ENCODE results near the gene PTTG1. TPM values are rescaled to one million over a fixed set of nuclear protein-coding genes. Genes with fewer than 3 reads are reported as not detected.

Gene PTTG1
- total and polyA plus RNA-seq, 2 of the 8 experiments (the other 6 are each of a cell fraction or from before 2014, with no cell fraction given): 240 to 478 TPM

GRCh38 chr5:160475864-160476438 is 54.3 kb downstream of the PTTG1 start:
- FAIRE-seq (no peak), DNase-seq (ENCODE audit: low read depth in 1 of 2, low spot score in 2 of 2) (no peak)
- H2AFZ ChIP-seq (ENCODE audit: low read length): no peak overlapping the region
- no peak overlapping the region for H3K27ac ChIP-seq (ENCODE audit: low read depth, low read length)
- 0 out of 2 replicates have a peak overlapping the region, but pooled peaks have one; percentile 35 for H2BK20ac ChIP-seq (ENCODE audit: low read length)
- no peak overlapping the region for H3K23ac ChIP-seq (ENCODE audit: insufficient read length)
- H3K9ac ChIP-seq (replicated peaks in 1 of 4; ENCODE audit: extremely low read depth in 1 of 4, low read depth in 3 of 4, low read length in 3 of 4): no peak overlapping the region
- no peak overlapping the region for H3K18ac ChIP-seq (ENCODE audit: extremely low read depth, low read length)
- TF ChIP-seq JUN (IDR thresholded peaks at IDR 0.05; ENCODE audit: low read depth, low read length) (no peak), TAF7 (optimal IDR thresholded peaks at IDR 0.05; ENCODE audit: borderline replicate concordance, low read depth, low read length) (no peak), POLR2AphosphoS5 (IDR thresholded peaks at IDR 0.05; ENCODE audit: low read depth, low read length) (no peak), E2F6 (IDR thresholded peaks at IDR 0.05) (no peak)
- no peaks in the 10 kb centered on the region for H3K79me2 ChIP-seq (ENCODE audit: control insufficient read depth in 1 of 2, insufficient read depth in 2 of 2, low read length in 2 of 2)
- no peak overlapping the region for H3K4me2 ChIP-seq (ENCODE audit: insufficient read depth in 1 of 2, low read depth in 2 of 2, low read length in 2 of 2)
- no peaks in the 10 kb centered on the region; the same call in 1 of the 2 replicates for H3K23me2 ChIP-seq (ENCODE audit: low read depth, low read length)
- ChIA-PET POLR2A (ENCODE audit: partially characterized antibody) (no interaction called here), CTCF (ENCODE audit: partially characterized antibody) (interaction anchor here (1.0 to 3.1 kb wide), 4 partner anchors 9 to 173 kb away, joined by 3 to 19 read pairs (median 4); no protein-coding TSS in a partner anchor)
- no peaks in the 10 kb centered on the region for H3K27me3 ChIP-seq (replicated peaks in 1 of 4; ENCODE audit: control insufficient read depth in 3 of 4, extremely low read depth in 1 of 4, insufficient read depth in 3 of 4, low read length in 3 of 4)
- H4K20me1 ChIP-seq (replicated peaks in 1 of 2; ENCODE audit: control insufficient read depth in 1 of 2, insufficient read depth in 2 of 2, low read length in 2 of 2): no peaks in the 10 kb centered on the region
- H4K91ac ChIP-seq (replicated peaks; ENCODE audit: insufficient read length, low read length): peak overlapping the region; percentile 8
- peak overlapping the region; percentile 3; the same call in 1 of the 2 replicates for H2BK5ac ChIP-seq (ENCODE audit: low read depth, low read length)
- no peak overlapping the region for H3K4me3 ChIP-seq (ENCODE audit: extremely low read depth in 1 of 4, insufficient read depth in 2 of 4, low read depth in 3 of 4, low read length in 4 of 4)
- peaks cover 1 to 12% (median 6%) of the 10 kb centered on the region in 4 experiments; a peak in 6 of 7 replicates for H3K4me1 ChIP-seq (replicated peaks in 1 of 4; ENCODE audit: control insufficient read depth in 3 of 4, insufficient read depth in 4 of 4, low read length in 3 of 4)
- H2BK120ac ChIP-seq (replicated peaks; ENCODE audit: low read depth, low read length): peak overlapping the region; percentile 10
- no peak overlapping the region for H3K56ac ChIP-seq (replicated peaks; ENCODE audit: insufficient read length, low read depth, low read length)
- no peaks in the 10 kb centered on the region for H3K36me3 ChIP-seq (ENCODE audit: control insufficient read depth in 2 of 4, insufficient read depth in 4 of 4, low read length in 3 of 4)
- no peak overlapping the region for H4K8ac ChIP-seq (ENCODE audit: extremely low read depth, insufficient read depth, low read length)
- H4K5ac ChIP-seq (ENCODE audit: insufficient read length, low read depth, low read length): no peak overlapping the region
- no peak overlapping the region for H3K14ac ChIP-seq (ENCODE audit: insufficient read length)
- no peak overlapping the region for H2BK15ac ChIP-seq (ENCODE audit: low read length)
- 71% methylated on average over 7 of the region's 7 CpGs; no CpG with 5 or more reads in 1 of the 2 experiments for WGBS, 2 experiments (ENCODE audit: extremely low coverage in 1 of 2, insufficient coverage in 1 of 2, insufficient read length in 1 of 2, insufficient replicate concordance in 2 of 2, low coverage in 1 of 2, low lambda C conversion rate in 2 of 2, missing lambda C conversion rate in 1 of 2)
- no peaks in the 10 kb centered on the region for H3K9me3 ChIP-seq (ENCODE audit: insufficient read depth in 2 of 2, low read depth in 1 of 2, low read length in 1 of 2)
- H3K4ac ChIP-seq (replicated peaks; ENCODE audit: insufficient read length, low read depth, low read length): peak overlapping the region; percentile 29
- no peak overlapping the region for H2BK12ac ChIP-seq (ENCODE audit: low read depth, low read length)
- H3K79me1 ChIP-seq (ENCODE audit: low read depth, low read length): no peaks in the 10 kb centered on the region
- H2AK5ac ChIP-seq (ENCODE audit: low read depth, low read length): no peak overlapping the region
